HEK293 (cell line): ENCODE measurements around the gene NISCH.

Experiments
- GLI4 ChIP-seq: fragments of 450-650 bp; formaldehyde crosslinking; IDR thresholded peaks from 2 replicates; pipeline ENCODE4 v1.5.1; 2016; ENCODE audit warnings: missing biosample characterization, missing genetic modification characterization
- ZNF248 ChIP-seq: fragments of 450-650 bp; formaldehyde crosslinking; IDR thresholded peaks from 2 replicates; pipeline ENCODE4 v1.5.1; 2017; ENCODE audit warnings: missing biosample characterization, missing genetic modification characterization
- ZNF292 ChIP-seq: fragments of 450-650 bp; formaldehyde crosslinking; IDR thresholded peaks from 2 replicates; pipeline ENCODE4 v1.5.1; 2016; ENCODE audit warnings: low read depth, missing biosample characterization, missing genetic modification characterization, borderline replicate concordance
- ZSCAN30 ChIP-seq: fragments of 450-650 bp; IDR thresholded peaks from 2 replicates; pipeline ENCODE4 v1.5.1; 2018; ENCODE audit warnings: missing biosample characterization, mild to moderate bottlenecking, missing genetic modification characterization, moderate library complexity
- TF ChIP-seq, protein P1 (sequence below): fragments of 450-650 bp; formaldehyde crosslinking; IDR thresholded peaks from 2 replicates; pipeline ENCODE4 v1.5.1; 2016; ENCODE audit warnings: missing biosample characterization, missing genetic modification characterization
- TF ChIP-seq, protein P2 (sequence below): fragments of 450-650 bp; formaldehyde crosslinking; IDR thresholded peaks from 2 replicates; pipeline ENCODE4 v1.5.1; 2016; ENCODE audit warnings: missing biosample characterization, missing genetic modification characterization

DNA sequence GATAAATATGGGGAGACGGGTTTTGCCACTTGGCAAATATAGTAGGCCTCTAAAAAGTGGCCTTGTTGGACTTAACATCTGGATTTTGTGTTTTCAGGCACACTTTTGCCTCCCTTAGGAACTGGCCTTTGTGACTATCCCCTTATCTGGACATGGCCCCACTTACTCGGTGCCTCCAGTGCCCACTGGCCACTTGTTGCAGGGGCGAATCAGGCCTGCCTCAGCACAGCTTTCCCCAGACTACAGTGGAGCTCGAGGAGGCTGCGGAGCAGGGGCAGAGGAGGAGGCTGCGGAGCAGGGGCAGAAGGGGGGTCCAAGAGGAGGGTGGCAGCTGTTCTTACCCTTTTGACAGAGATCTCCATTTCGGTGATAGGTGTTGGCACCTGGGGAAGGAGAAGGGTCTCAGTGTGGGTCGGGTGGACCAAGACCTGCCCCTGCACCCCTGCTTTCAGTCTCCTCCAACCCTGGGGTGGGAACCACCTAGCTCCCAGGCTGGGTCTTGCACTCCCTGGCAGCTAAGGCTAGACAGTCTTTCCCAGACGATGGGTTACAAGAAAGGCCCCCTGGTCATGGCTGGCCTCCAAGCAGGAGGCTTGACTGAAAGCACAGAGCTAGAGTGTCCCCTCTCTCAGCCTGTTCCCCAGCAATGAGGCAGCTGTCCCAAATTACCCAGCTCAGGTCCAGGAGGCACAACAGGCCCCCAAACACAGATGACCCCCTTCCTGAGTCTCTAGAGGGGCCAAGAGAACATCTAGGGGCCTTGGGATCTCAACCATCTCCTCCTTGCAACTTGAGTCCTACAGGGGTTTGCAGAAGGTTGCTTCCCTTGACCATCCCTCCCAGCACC lies 16.6 kb upstream of the NISCH start:
- TF ChIP-seq, protein P1, sequence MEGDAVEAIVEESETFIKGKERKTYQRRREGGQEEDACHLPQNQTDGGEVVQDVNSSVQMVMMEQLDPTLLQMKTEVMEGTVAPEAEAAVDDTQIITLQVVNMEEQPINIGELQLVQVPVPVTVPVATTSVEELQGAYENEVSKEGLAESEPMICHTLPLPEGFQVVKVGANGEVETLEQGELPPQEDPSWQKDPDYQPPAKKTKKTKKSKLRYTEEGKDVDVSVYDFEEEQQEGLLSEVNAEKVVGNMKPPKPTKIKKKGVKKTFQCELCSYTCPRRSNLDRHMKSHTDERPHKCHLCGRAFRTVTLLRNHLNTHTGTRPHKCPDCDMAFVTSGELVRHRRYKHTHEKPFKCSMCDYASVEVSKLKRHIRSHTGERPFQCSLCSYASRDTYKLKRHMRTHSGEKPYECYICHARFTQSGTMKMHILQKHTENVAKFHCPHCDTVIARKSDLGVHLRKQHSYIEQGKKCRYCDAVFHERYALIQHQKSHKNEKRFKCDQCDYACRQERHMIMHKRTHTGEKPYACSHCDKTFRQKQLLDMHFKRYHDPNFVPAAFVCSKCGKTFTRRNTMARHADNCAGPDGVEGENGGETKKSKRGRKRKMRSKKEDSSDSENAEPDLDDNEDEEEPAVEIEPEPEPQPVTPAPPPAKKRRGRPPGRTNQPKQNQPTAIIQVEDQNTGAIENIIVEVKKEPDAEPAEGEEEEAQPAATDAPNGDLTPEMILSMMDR (tag by site-specific recombination), result no peak
- TF ChIP-seq ZNF292 (no peak), ZSCAN30 (no peak), GLI4 (tag by site-specific recombination) (no peak), ZNF248 (tag by site-specific recombination) (no peak)
- TF ChIP-seq, protein P2, sequence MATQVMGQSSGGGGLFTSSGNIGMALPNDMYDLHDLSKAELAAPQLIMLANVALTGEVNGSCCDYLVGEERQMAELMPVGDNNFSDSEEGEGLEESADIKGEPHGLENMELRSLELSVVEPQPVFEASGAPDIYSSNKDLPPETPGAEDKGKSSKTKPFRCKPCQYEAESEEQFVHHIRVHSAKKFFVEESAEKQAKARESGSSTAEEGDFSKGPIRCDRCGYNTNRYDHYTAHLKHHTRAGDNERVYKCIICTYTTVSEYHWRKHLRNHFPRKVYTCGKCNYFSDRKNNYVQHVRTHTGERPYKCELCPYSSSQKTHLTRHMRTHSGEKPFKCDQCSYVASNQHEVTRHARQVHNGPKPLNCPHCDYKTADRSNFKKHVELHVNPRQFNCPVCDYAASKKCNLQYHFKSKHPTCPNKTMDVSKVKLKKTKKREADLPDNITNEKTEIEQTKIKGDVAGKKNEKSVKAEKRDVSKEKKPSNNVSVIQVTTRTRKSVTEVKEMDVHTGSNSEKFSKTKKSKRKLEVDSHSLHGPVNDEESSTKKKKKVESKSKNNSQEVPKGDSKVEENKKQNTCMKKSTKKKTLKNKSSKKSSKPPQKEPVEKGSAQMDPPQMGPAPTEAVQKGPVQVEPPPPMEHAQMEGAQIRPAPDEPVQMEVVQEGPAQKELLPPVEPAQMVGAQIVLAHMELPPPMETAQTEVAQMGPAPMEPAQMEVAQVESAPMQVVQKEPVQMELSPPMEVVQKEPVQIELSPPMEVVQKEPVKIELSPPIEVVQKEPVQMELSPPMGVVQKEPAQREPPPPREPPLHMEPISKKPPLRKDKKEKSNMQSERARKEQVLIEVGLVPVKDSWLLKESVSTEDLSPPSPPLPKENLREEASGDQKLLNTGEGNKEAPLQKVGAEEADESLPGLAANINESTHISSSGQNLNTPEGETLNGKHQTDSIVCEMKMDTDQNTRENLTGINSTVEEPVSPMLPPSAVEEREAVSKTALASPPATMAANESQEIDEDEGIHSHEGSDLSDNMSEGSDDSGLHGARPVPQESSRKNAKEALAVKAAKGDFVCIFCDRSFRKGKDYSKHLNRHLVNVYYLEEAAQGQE (tag by site-specific recombination), result no peak
